Heart left ventricle (tissue), 16 donors: ENCODE measurements around the gene GRIA2. TPM values are rescaled to one million over a fixed set of nuclear protein-coding genes. Genes with fewer than 3 reads are reported as not detected.

ENCODE experiments used
- ATAC-seq, 4 donors: fragments of 200-7000 bp; cut with Tn5 transposase; one replicate each; pipeline ENCODE4 v1.9.1; 2020 to 2022; ENCODE audit warnings: moderate library complexity in 4 of 4, mild to moderate bottlenecking in 3 of 4, moderate number of reproducible peaks in 1 of 4
- DNase-seq, 5 donors: peaks; one replicate each; pipeline ENCODE4 v3.0.0-alpha.2; 2020
- H3K27ac ChIP-seq, 12 donors: fragments of 200-600 bp; sonication (generic) in 4 of 12; one replicate each; pipeline versions ENCODE4 v1.5.0 to v1.8.0; 2016 to 2022; ENCODE audit warnings: mild to moderate bottlenecking in 2 of 12
- H3K27me3 ChIP-seq, 9 donors: fragments of 200-600 bp; sonication (generic) in 2 of 9; one replicate each; pipeline versions ENCODE4 v1.5.1 to v1.8.0; 2016 to 2022; ENCODE audit warnings: mild to moderate bottlenecking in 3 of 9
- H3K36me3 ChIP-seq, 9 donors: fragments of 200-600 bp; sonication (generic) in 2 of 9; one replicate each; pipeline versions ENCODE4 v1.5.0 to v1.8.0; 2018 to 2022; ENCODE audit warnings: mild to moderate bottlenecking in 2 of 9
- H3K4me1 ChIP-seq, 12 donors: fragments of 200-600 bp; sonication (generic) in 4 of 12; one replicate each; pipeline versions ENCODE4 v1.5.0 to v1.8.0; 2016 to 2022; ENCODE audit warnings: mild to moderate bottlenecking in 3 of 12
- H3K4me3 ChIP-seq, 12 donors: fragments of 200-600 bp; sonication (generic) in 4 of 12; one replicate each; pipeline versions ENCODE4 v1.5.0 to v1.8.0; 2017 to 2022; ENCODE audit warnings: mild to moderate bottlenecking in 9 of 12, moderate library complexity in 4 of 12
- H3K9me3 ChIP-seq, 12 donors: fragments of 200-600 bp; sonication (generic) in 4 of 12; one replicate each; pipeline versions ENCODE4 v1.5.0 to v1.8.0; 2016 to 2022; ENCODE audit warnings: mild to moderate bottlenecking in 1 of 12
- POLR2A ChIP-seq, 2 donors: fragments of 450-650 bp; IDR thresholded peaks; one replicate each; pipeline ENCODE4 v1.6.1; 2017; ENCODE audit warnings: antibody characterized with exemption in 2 of 2, mild to moderate bottlenecking in 2 of 2, moderate library complexity in 2 of 2
- WGBS, 4 donors: extraction: QIAGEN DNeasy Blood & Tissue Kit in 2 of 4; methylation state at CpG; one replicate each; pipeline versions ENCODE4 v1.1.5 to v1.1.7; 2013 to 2018; 5-methylcytosine and 5-hydroxymethylcytosine counted together
- intact Hi-C, 10 donors: fragments of 100-400 bp; cut with DNase I; formaldehyde crosslinking; loops; one replicate each; pipeline versions ENCODE4 v1.11.1 to v1.14.2; 2022
- polyA plus RNA-seq, 2 donors: library from polyadenylated mRNA; stranded (reverse); fragments of 200-250 nt; gene quantifications; one replicate each; pipeline ENCODE4 v1.2.3, GENCODE V29; 2013
- total RNA-seq, 9 donors: library from RNA; depleted of rRNA in 2 of 9; stranded (reverse); fragments of >200 nt in 2 of 9; fragmentation: NEBNext Ultra II Directional in 3 of 9; extraction: Animal tissue kit (Norgen Biotek cat#: 25700) in 3 of 9; gene quantifications; one replicate each; pipeline versions ENCODE4 v1.1.0 to v1.2.4, GENCODE V29; 2016 to 2023
- TF ChIP-seq, protein P1 (sequence below), 12 donors: fragments of 200-600 bp; sonication (generic) in 4 of 12; IDR thresholded peaks; one replicate each; pipeline versions ENCODE4 v1.5.0 to v1.8.0; 2018 to 2022; ENCODE audit warnings: antibody characterized with exemption in 12 of 12, mild to moderate bottlenecking in 5 of 12
- donor health status: ischemic (EF 13 %, LVEDD 7.1; RV severe dilation, severe dysfunction).
- donor health status: healthy with polysubstance abuse.
- donor health status: DM: no; HTN: yes; CAD: no.
- donor health status: DM: no; HTN: no; CAD: no.
- donor health status: ischemic (EF 25% LVEDD 6.9; RV normal size, moderate dysfunction).
- donor health status: ischemic (EF 25% LVEDD 5.7; RV mildly dilated, moderate dysfunction).
- donor health status: healthy.
- donor health status: DM: yes; HTN: yes; CAD: no.
- donor health status: ischemic (EF 35%, LVEDD 5.7; RV mildly dilated, moderate dysfunction).
- donor health status: nonischemic (EF 11% LVEDD 7.7; RV severe dilation, severe dysfunction).
- donor health status: DM: yes; HTN: yes; CAD: no.
- donor health status: PGD.
- donor health status: ischemic (EF 29% LVEDD 5.4; RV normal size, mild dysfunction).
- donor health status: nonischemic (EF 23%, LVEDD 6.1; RV moderate dilation, normal function).

Gene GRIA2
- total and polyA plus RNA-seq, 11 donors, result 0.17 to 0.36 TPM; not detected in 9

DNA sequence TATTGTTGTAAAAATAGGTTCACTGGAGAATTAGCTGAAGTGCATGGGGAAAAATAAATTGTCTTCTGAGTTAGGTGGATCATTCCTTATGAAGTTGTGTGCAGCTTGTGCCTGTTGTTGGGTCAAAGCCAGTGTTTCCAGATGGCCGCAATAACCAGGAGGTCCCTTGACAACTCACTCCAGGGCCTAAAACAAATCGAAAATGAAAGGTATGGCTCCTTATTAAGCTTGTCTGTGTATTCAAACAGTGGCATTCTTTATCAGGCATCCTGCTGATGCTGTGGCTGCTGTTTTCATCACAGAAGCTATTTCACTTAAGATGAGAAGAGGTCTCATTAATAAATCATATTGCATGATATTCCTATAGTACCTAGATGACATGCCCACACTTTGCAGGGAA lies 80.2 kb downstream of the GRIA2 start:
- Histone ChIP-seq H3K9me3 (no peaks in the 10 kb centered on the region), H3K4me1 (no peaks in the 10 kb centered on the region), H3K4me3 (no peak overlapping the region), H3K36me3 (no peaks in the 10 kb centered on the region), H3K27ac (no peak overlapping the region), H3K27me3 (no peaks in the 10 kb centered on the region)
- DNase-seq (no peak), ATAC-seq (no peak)
- WGBS, 4 donors, result 56 to 64% (median 62%) methylated on average over 2 of the region's 2 CpGs
- intact Hi-C loops, result no loop called here
- TF ChIP-seq, protein P1, sequence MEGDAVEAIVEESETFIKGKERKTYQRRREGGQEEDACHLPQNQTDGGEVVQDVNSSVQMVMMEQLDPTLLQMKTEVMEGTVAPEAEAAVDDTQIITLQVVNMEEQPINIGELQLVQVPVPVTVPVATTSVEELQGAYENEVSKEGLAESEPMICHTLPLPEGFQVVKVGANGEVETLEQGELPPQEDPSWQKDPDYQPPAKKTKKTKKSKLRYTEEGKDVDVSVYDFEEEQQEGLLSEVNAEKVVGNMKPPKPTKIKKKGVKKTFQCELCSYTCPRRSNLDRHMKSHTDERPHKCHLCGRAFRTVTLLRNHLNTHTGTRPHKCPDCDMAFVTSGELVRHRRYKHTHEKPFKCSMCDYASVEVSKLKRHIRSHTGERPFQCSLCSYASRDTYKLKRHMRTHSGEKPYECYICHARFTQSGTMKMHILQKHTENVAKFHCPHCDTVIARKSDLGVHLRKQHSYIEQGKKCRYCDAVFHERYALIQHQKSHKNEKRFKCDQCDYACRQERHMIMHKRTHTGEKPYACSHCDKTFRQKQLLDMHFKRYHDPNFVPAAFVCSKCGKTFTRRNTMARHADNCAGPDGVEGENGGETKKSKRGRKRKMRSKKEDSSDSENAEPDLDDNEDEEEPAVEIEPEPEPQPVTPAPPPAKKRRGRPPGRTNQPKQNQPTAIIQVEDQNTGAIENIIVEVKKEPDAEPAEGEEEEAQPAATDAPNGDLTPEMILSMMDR (IDR thresholded peaks at IDR 0.05), result no peak
- TF ChIP-seq POLR2A (IDR thresholded peaks at IDR 0.05), result no peak

DNA sequence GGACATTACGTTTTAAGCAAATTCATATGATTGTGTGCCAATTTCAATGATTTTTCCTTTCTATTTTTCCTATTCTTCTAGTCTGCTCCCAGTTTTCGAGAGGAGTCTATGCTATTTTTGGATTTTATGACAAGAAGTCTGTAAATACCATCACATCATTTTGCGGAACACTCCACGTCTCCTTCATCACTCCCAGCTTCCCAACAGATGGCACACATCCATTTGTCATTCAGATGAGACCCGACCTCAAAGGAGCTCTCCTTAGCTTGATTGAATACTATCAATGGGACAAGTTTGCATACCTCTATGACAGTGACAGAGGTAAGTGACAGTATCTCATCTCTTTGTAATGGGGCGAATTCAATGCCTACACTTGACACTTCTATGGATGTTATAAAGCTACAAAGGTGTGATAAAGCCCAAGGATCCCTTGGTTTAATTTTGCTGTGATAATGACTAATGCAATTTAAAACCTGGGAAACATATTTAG lies 83.0 kb downstream of the GRIA2 start:
- H3K4me3 ChIP-seq, result no peak overlapping the region
- intact Hi-C loops, result no loop called here
- H3K4me1 ChIP-seq, result no peaks in the 10 kb centered on the region
- H3K27ac ChIP-seq, result no peak overlapping the region
- TF ChIP-seq, protein P1 (IDR thresholded peaks at IDR 0.05), result no peak
- TF ChIP-seq POLR2A (IDR thresholded peaks at IDR 0.05), result no peak
- H3K36me3 ChIP-seq, result no peaks in the 10 kb centered on the region
- WGBS, 4 donors, result 45 to 58% (median 54%) methylated on average over 6 of the region's 6 CpGs
- H3K9me3 ChIP-seq, result no peaks in the 10 kb centered on the region
- ATAC-seq (no peak), DNase-seq (no peak)
- no peaks in the 10 kb centered on the region for H3K27me3 ChIP-seq

DNA sequence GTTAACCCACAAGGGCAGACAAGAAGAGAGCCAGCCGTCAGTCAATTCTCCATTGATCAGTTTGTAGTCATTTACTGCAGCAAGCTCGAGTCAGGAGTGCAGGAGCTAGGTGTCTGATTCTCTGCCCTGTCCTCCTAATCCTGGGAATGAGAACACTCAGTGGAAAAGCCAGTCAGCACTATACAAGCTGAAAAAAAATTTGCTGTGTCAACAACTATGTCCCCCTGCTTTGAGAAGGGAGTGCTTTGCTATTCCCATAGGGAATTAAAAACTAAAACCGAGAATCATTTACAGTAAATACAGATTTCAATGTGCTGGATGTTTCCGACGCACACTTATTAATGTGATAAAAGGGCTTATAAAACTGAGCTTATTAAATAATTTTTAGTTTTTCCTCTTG lies 84.2 kb downstream of the GRIA2 start:
- ATAC-seq (no peak), DNase-seq (no peak)
- Histone ChIP-seq H3K27ac (no peak overlapping the region), H3K9me3 (no peaks in the 10 kb centered on the region), H3K36me3 (no peaks in the 10 kb centered on the region), H3K4me3 (no peak overlapping the region), H3K27me3 (no peaks in the 10 kb centered on the region), H3K4me1 (no peaks in the 10 kb centered on the region)
- TF ChIP-seq POLR2A (IDR thresholded peaks at IDR 0.05), result no peak
- WGBS, 4 donors, result 65 to 78% (median 73%) methylated on average over 5 of the region's 5 CpGs
- intact Hi-C loops, result no loop called here

DNA sequence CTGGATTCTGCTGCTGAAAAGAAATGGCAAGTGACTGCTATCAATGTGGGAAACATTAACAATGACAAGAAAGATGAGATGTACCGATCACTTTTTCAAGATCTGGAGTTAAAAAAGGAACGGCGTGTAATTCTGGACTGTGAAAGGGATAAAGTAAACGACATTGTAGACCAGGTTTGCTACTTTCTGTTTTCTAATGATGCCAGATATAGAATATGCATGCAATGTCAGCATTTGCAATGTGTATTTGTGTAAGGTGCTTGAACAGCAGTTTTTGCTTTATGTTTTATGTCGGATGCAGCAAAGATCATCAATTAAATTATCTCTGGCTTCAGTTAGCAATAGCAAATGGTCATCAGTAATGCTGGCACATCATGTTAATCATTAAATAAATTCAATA lies 92.2 kb downstream of the GRIA2 start:
- no peaks in the 10 kb centered on the region for H3K36me3 ChIP-seq
- no peaks in the 10 kb centered on the region for H3K27me3 ChIP-seq
- intact Hi-C loops, result no loop called here
- H3K9me3 ChIP-seq, result no peaks in the 10 kb centered on the region
- 73 to 78% (median 77%) methylated on average over 5 of the region's 5 CpGs for WGBS, 4 donors
- H3K4me1 ChIP-seq, result no peaks in the 10 kb centered on the region
- ATAC-seq, result no peak
- H3K4me3 ChIP-seq, result no peak overlapping the region
- no peak for TF ChIP-seq POLR2A (IDR thresholded peaks at IDR 0.05)
- TF ChIP-seq, protein P1 (IDR thresholded peaks at IDR 0.05), result no peak
- H3K27ac ChIP-seq, result no peak overlapping the region
- no peak for DNase-seq

DNA sequence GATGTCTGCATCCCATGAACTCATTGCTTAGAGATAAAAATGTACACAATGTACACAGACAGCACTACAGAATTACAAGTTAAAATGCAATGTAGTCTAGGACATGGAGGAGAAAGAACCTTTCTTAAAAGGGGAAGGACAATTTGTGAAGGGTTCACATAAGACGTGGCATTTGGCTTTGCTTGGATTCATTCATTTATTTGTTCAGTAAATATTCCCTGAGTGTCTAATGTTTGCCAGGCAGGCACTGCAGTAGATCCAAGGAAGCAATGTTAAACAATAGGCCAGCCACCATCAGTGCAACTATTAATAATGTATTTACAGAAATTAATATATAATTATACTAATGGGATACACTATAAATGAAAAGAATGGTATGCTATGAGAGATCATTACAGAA lies 94.4 kb downstream of the GRIA2 start:
- no peak for TF ChIP-seq POLR2A (IDR thresholded peaks at IDR 0.05)
- TF ChIP-seq, protein P1 (IDR thresholded peaks at IDR 0.05), result no peak
- Histone ChIP-seq H3K27ac (no peak overlapping the region), H3K4me3 (no peak overlapping the region), H3K36me3 (no peaks in the 10 kb centered on the region), H3K27me3 (no peaks in the 10 kb centered on the region), H3K4me1 (no peaks in the 10 kb centered on the region), H3K9me3 (no peaks in the 10 kb centered on the region)
- intact Hi-C loops, result no loop called here
- WGBS, 4 donors, result 68 to 85% (median 77%) methylated on average over 1 of the region's 1 CpG
- ATAC-seq, result no peak
- DNase-seq, result no peak
